Amniotic stem cell (primary cell): ENCODE measurements around the gene CLEC4C.

Source experiments
- DNase-seq: peaks from one replicate; lab custom pipeline; 2025; lab: John Stamatoyannopoulos, UW

CLEC4C gene

DNA sequence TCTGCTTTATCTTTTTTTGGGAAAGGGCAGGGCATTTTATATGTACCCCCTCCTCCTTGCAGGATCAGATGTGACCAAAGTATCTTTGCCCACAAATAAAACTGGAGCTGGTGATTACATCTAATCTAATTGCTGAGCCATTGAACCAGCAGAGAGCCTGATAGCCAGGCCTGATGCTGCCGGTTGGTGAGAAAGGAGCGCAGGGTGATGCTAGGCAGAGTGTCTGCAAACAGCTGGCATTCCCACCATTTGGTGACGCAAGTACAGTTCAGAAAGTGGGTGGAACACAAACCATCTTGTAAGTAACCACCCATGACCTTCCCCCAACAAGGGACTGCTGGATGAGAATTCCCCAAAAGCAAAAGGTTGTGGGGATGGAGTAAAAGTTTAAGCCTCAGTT, 23.2 kb downstream of the CLEC4C start:
- no peak for DNase-seq

DNA sequence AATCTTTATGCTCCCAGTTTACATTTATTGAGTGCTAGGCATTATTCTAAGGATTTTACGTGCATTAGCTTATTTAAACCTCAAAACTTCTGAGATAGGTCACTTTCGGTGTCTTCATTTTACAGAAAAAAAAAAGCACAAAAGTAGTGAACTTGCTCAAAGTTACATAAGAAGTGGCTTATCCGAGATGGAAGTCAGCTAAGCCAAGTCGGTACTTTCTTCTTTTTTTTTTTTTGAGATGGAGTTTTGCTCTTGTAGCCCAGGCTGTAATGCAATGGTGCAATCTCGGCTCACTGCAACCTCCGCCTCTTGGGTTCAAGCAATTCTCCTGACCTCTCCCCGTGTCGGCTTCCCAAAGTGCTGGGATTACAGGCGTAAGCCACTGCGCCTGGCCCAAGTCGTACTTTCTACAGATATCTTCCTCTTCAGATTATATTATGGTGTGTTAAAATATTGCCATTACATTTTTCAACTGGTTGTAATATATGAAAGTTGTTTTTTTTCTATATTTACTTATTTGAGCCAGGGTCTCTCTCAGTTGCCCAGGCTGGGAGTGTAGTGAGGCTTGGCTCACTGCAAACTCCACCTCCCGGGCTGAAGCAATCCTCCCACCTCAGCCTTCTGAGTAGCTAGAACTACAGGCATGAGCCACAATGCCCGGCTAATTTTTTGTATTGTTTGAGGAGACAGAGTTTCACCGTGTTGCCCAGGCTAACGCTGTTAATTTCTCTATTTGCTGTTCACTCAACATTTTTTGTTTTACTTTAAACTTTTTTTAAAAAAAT, 27.0 kb downstream of the CLEC4C start:
- no peak for DNase-seq

DNA sequence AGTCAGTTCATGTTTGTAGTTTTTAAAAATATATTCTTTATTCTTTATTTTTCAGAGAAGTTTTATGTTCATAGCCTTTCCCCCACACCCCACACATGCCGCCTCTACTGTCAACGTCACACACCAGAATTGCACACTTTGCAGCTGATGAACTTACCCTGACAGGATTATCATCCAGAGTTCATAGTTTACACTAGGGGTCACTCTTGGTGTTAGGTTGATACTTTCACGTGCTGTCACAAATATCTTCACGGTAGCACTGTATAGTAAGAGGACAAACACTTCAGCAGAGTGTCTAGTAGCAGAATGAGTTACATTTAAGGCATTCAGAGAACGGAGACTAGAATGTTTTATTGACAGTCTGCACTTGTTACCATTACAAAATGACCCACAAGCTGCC, 30.8 kb downstream of the CLEC4C start:
- DNase-seq: no peak

DNA sequence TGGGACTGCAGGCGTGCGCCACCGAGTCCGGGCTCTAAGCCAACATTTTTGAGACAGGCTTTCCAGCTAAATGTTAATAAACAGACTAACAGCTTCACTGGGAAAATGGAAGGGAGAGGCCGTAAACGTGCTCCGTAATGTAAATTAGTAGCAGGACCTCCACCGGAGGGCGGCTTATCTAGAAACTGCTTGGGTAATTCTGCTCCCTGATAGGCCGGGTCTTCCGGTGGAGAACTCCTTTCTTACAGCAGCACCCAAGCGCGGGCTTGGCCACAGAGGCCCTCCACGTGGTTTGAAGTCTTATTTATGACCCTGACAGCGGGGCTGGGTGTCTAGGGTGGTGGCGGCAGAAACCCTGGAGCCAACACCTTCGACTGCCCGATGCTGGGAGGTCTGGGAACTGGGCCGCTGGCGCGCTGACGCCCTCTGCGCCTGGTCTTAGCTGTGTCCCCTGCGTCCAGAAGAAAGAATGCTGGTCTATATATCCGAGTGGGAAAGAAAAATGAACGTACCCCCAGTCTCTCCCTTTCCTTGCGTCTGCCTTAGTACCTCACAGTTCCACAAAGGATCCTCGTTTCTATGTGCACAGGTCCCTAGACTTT, 34.2 kb downstream of the CLEC4C start:
- no peak for DNase-seq

DNA sequence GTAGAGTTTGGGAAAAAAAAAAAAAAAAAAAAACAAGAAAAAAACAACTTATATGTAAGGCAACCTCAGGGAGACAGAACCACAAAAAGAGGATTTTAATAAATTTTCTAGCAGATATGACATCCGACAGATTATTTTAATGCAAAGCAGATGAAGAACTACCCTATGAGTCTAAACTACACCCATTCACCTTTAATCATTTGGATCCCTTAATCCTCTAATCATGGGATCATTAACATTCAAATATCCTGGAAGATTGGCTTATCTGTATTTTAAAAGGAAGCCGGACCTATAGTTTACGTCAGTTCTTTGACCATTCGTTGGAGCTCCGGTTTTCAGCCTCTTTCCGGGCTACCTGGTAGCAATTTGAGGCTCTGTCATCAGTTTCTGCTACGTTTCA, 36.0 kb downstream of the CLEC4C start, which contains the start of gene DPPA3:
Gene DPPA3 (plus strand): TSS at position 301 of the 400 bp plus-strand sequence. CDS start 138 bp downstream, outside the sequence.
- DNase-seq: no peak

DNA sequence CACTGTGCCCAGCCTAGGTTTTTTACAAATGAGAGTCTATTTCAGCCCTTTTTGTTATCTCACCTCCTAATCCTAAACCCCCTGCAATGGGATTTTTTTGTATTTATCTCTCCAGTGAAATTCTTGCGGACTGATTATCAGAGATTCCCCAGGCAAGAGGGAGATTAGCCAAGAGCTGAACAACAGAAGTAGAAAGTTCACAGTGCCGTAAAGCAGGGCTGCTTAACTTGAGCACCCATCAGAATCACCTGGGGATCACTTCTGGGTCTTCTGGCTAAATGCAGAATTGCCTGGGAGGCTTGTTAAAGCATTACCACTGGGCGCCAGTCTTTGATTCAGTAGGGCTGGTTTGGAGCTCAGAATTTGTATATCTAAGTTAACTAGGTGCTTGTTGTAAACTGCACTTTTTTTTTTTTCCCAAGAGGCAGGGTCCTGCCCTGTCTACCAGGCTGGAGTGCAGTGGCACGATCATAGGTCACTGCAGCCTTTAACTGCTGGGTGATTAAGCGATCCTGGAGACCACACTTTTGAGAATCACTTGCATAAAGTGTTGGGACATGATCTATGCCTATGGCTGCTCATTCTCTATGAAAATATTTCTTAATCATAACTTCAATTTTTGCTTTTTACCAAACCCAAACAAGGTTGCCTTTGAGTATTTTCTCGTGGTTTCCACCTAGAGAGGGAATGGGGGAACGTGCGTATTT, 37.1 kb downstream of the CLEC4C start:
- no peak for DNase-seq

DNA sequence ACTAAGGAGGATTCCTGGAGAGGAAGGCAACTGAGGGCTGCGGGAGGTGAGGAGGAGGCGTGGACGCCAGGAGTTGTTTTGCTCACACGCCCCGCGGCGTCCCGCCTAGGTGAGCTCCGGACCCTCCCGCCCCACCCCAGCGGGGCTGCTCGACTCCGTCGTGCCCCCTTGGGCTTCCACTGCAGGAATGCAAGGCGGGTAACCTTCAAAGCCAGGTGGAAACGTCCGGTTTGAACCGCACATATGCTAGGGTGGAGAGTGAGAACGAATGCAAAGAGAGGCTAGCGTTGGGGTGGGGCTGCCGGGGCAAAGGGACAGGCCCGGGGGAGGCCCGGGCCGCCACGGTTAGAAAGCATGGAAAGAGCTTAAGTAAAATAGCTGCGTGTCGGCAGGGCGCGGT, 41.3 kb downstream of the CLEC4C start:
- DNase-seq: no peak

DNA sequence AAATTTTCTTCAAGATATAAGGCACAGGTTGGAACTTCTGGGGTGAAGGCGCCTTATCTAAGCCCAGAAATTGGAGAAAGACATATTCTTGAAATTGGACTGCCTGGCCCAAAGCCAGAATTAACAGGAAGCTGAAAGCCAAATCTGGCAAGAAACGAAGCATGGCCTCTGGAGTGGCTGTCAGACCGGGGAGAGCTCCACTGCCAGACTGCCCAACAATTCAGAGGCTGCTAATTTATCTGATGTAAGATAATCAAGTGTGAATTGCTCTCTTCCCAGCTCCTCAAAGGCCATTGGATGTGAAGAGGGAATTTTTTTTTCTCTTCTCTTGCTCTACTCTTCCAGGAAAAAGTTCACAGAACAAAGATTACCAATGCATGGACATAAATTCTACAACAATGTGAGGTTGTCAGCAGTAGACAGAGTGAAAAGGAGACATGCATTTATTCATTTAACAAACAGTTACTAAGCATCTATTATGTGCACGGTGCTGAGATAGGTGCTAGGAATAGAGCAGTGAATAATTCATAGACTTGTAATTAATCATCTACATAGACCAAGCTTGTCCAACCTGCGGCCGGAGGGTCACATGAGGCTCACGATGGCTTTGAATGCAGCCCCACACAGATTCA, 51.5 kb downstream of the CLEC4C start, which contains the start of gene GDF3:
Gene GDF3 (minus strand): TSS at position 210 of the 632 bp plus-strand sequence. CDS start 47 bp downstream, at position 163.
- DNase-seq: no peak

DNA sequence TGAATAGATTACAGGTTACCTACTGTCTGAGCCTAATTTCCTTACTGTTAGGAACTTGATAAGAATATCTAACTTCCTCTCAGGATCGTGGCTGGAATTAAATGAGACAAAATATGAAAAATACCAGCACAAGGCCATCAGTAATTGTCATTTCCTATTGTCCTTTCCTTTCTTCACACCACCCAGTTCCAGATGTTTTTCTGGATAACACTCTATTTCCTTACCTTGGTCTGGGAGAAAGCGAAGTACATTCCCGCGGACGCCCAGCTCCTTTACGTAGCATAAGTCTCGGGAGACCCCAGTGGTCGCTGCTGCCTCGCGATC, 52.0 kb downstream of the CLEC4C start:
- no peak for DNase-seq

DNA sequence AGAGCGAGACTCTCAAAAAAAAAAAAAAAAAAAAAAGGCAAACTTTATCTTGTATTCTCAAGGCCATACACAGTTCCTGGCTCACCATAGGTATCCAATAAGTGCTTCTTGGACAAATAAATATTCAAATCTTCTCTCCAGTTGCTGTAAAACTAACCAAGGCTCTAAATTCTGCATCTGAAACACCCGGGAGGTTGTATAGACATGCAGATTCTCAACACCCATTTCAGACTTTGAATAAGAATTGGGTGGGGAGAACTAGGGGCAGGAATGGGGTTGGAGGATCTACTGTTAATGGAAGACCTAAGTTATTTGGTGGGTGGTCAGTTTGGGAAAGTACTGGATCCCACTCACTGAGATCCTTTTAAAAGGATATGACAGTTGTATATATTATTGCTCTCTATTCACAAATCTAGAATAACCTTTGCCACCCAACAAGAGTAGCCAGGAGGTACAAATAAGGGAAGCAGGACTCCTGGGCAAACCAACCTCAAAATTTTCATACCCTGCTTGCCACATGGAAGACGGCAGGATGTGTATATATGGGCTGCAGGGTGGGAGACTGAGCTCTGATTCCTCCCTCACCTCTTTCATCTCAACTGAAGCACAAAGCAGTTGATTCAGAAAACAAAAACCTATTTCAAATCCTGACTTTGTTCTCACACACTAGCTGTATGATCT, 52.5 kb downstream of the CLEC4C start:
- no peak for DNase-seq

DNA sequence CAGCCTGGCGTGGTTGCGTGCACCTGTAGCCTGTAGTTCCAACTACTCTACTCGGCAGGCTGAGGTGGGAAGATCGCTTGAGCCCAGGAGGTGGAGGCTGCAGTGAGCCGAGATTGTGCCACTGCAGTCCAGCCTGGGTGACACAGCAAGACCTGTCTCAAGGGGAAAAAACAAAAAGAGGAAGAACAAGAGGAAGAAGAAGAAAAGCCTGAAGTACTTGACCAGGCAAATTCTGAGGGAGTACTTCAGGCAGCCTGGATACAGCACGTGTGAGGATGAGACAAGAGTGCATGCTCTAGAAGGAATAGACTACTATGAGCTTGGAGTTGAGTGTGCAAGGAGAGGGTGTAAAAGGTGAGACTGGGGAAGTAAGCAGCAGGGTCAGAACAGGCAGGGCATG, 53.4 kb downstream of the CLEC4C start:
- DNase-seq: no peak

DNA sequence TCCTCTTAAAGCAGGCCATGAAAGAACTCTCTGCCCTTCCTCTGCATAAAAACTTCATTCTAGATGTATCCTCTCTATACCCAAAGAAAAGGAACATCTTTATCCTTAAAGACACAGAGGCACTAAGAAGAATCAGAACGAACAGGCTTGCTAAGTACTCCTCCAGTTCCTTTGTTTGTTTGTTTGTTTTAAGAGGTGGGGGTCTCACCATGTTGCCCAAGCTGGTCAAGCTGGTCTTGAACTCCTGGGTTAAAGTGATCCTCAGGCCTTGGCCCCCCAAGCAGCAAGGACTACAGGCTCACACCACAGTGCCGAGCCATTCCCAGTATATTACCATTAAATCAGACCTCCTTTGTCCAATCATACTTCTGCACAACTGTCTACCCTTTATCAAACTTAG, 65.6 kb downstream of the CLEC4C start:
- DNase-seq: no peak
